SK-N-SH treated with all-trans-retinoic acid at 6 μM for 48 hours (cell line): Measurements from ENCODE around the gene MFNG.

ENCODE experiments used
- ATAC-seq: fragments of 200-7000 bp; cut with Tn5 transposase; 3 replicates; pipeline ENCODE4 v1.9.1; 2020; ENCODE audit warnings: mild to moderate bottlenecking, moderate library complexity
- ARNTL ChIP-seq: fragments of 450-650 bp; formaldehyde crosslinking; IDR thresholded peaks from 2 replicates; pipeline ENCODE4 v1.5.0; 2020; ENCODE audit warnings: low read depth, mild to moderate bottlenecking, moderate library complexity, borderline replicate concordance
- BACH2 ChIP-seq: fragments of 250-450 bp; sonication (Bioruptor Pico); IDR thresholded peaks from 2 replicates; pipeline ENCODE4 v1.9.0; 2021; ENCODE audit warnings: mild to moderate bottlenecking, borderline replicate concordance
- CSDC2 ChIP-seq: fragments of 250-450 bp; sonication (Bioruptor Pico); IDR thresholded peaks from 2 replicates; pipeline ENCODE4 v1.5.0; 2020; ENCODE audit warnings: mild to moderate bottlenecking, moderate library complexity
- ESRRG ChIP-seq: fragments of 250-450 bp; sonication (Bioruptor Pico); IDR thresholded peaks from 2 replicates; pipeline ENCODE4 v1.6.1; 2021; ENCODE audit warnings: mild to moderate bottlenecking
- GLIS3 ChIP-seq: fragments of 250-450 bp; sonication (Bioruptor Pico); IDR thresholded peaks from 2 replicates; pipeline ENCODE4 v1.5.0; 2020; ENCODE audit warnings: mild to moderate bottlenecking, moderate library complexity
- ISL1 ChIP-seq: fragments of 250-450 bp; sonication (Bioruptor Pico); IDR thresholded peaks from 2 replicates; pipeline ENCODE4 v2.1.2; 2022; ENCODE audit warnings: mild to moderate bottlenecking, moderate library complexity
- PPARA ChIP-seq: fragments of 250-450 bp; sonication (Bioruptor Pico); IDR thresholded peaks from 2 replicates; pipeline ENCODE4 v1.5.0; 2020; ENCODE audit warnings: mild to moderate bottlenecking, borderline replicate concordance
- RARB ChIP-seq: fragments of 250-450 bp; sonication (Bioruptor Pico); IDR thresholded peaks from 2 replicates; pipeline ENCODE4 v1.8.0; 2021; ENCODE audit warnings: mild to moderate bottlenecking, moderate library complexity
- SNAI2 ChIP-seq: fragments of 250-450 bp; sonication (Bioruptor Pico); IDR thresholded peaks from 2 replicates; pipeline ENCODE4 v1.5.0; 2020; ENCODE audit warnings: mild to moderate bottlenecking, moderate library complexity
- TCF4 ChIP-seq: fragments of 250-450 bp; sonication (Bioruptor Pico); IDR thresholded peaks from 2 replicates; pipeline ENCODE4 v1.8.0; 2021; ENCODE audit warnings: mild to moderate bottlenecking, moderate library complexity, borderline replicate concordance
- TOX ChIP-seq: fragments of 250-450 bp; sonication (Bioruptor Pico); IDR thresholded peaks from 2 replicates; pipeline ENCODE4 v1.8.0; 2021; ENCODE audit warnings: mild to moderate bottlenecking, moderate library complexity, borderline replicate concordance
- ZC3H10 ChIP-seq: fragments of 250-450 bp; sonication (Bioruptor Pico); IDR thresholded peaks from 2 replicates; pipeline ENCODE4 v1.5.1; 2021; ENCODE audit warnings: mild to moderate bottlenecking, moderate library complexity
- ZFP3 ChIP-seq: fragments of 250-450 bp; sonication (Bioruptor Pico); IDR thresholded peaks from 2 replicates; pipeline ENCODE4 v1.5.0; 2020; ENCODE audit warnings: mild to moderate bottlenecking, moderate library complexity
- ZFP30 ChIP-seq: fragments of 450-650 bp; formaldehyde crosslinking; IDR thresholded peaks from 2 replicates; pipeline ENCODE4 v1.5.0; 2022; ENCODE audit warnings: mild to moderate bottlenecking, moderate library complexity
- ZNF565 ChIP-seq: fragments of 450-650 bp; formaldehyde crosslinking; conservative IDR thresholded peaks from 2 replicates; pipeline ENCODE4 v1.5.0; 2020; ENCODE audit warnings: low read depth, mild to moderate bottlenecking, moderate library complexity
- ZNF70 ChIP-seq: fragments of 450-650 bp; formaldehyde crosslinking; IDR thresholded peaks from 2 replicates; pipeline ENCODE4 v1.5.0; 2020; ENCODE audit warnings: mild to moderate bottlenecking, moderate library complexity
- TF ChIP-seq, protein P1 (sequence below): fragments of 250-450 bp; sonication (Bioruptor Pico); IDR thresholded peaks from 2 replicates; pipeline ENCODE4 v1.5.1; 2021; ENCODE audit warnings: mild to moderate bottlenecking, moderate library complexity
- TF ChIP-seq, protein P2 (sequence below): fragments of 250-450 bp; sonication (Bioruptor Pico); IDR thresholded peaks from 2 replicates; pipeline ENCODE4 v1.8.0; 2021; ENCODE audit warnings: low read depth, mild to moderate bottlenecking, moderate library complexity, borderline replicate concordance
- TF ChIP-seq, protein P3 (sequence below): fragments of 250-450 bp; sonication (Bioruptor Pico); IDR thresholded peaks from 2 replicates; pipeline ENCODE4 v1.5.0; 2020; ENCODE audit warnings: mild to moderate bottlenecking, moderate library complexity

MFNG gene

DNA sequence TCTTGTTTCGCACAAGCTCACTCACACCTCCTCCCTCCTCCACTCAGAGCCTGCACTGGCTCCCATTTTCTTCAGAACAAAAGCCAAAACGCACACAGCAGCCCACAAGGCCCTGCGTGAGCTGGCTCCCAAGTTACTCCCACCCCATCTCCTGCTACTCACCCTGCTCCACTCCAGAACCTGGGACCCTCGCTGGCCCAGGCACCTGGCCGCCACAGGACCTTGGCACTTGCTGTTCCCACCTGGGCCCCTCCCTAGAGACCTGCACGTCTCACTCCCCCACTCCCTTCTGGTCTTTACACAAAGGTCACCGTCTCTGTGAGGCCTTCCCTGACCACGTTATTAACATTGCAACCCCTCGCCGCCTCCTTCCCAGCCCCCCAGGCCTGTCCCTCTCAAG lies 945 bp upstream of the MFNG start:
- ATAC-seq: no peak
- no peak for TF ChIP-seq RARB (CRISPR knock-in tag)
- TF ChIP-seq ESRRG (CRISPR knock-in tag): no peak
- TF ChIP-seq, protein P1, sequence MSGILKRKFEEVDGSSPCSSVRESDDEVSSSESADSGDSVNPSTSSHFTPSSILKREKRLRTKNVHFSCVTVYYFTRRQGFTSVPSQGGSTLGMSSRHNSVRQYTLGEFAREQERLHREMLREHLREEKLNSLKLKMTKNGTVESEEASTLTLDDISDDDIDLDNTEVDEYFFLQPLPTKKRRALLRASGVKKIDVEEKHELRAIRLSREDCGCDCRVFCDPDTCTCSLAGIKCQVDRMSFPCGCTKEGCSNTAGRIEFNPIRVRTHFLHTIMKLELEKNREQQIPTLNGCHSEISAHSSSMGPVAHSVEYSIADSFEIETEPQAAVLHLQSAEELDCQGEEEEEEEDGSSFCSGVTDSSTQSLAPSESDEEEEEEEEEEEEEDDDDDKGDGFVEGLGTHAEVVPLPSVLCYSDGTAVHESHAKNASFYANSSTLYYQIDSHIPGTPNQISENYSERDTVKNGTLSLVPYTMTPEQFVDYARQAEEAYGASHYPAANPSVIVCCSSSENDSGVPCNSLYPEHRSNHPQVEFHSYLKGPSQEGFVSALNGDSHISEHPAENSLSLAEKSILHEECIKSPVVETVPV (CRISPR knock-in tag): no peak
- no peak for TF ChIP-seq SNAI2
- no peak for TF ChIP-seq ZC3H10 (CRISPR knock-in tag)
- no peak for TF ChIP-seq ZFP3 (CRISPR knock-in tag)
- TF ChIP-seq, protein P2, sequence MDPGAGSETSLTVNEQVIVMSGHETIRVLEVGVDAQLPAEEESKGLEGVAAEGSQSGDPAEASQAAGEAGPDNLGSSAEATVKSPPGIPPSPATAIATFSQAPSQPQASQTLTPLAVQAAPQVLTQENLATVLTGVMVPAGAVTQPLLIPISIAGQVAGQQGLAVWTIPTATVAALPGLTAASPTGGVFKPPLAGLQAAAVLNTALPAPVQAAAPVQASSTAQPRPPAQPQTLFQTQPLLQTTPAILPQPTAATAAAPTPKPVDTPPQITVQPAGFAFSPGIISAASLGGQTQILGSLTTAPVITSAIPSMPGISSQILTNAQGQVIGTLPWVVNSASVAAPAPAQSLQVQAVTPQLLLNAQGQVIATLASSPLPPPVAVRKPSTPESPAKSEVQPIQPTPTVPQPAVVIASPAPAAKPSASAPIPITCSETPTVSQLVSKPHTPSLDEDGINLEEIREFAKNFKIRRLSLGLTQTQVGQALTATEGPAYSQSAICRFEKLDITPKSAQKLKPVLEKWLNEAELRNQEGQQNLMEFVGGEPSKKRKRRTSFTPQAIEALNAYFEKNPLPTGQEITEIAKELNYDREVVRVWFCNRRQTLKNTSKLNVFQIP (CRISPR knock-in tag): no peak

DNA sequence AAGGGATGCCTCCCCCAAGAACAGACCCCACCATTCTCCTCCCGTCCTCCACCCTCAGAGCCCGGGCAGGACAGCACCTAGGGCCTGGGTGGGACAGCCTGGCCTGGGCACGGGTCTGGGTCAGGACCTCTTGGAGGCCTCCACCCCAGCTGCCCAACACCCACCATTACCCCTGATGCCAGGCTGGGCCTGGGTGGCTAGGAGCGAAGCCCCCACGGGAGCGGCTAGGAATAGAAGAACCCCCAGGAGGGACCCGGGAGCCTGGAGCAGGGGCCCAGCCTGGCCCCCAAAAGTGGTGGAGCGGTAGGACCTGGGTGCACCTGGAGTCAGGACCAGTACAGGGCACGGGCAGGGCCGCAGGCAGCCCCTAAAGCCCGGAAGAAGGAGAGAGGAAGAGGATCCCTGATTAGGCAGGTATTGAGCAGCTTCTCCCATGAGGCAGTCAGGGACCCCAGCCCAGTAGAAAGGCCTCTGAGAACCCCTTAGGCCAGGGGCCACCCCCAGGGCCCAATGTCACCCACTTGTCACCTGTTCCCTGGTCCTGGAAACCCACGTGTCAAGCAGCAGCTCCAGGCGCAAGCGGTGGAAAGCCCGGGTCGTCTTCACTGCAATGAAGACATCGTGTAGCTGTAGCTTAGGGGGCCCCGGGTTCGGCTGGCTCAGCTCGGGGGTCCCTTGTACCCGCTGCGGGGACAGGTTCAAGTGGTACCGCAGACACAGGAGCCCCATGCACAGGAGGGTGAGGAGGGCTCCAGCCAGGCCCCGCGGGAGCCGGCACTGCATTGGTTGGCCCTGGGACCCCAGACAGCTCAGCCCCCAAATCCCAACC lies 575 bp downstream of the MFNG start:
- no peak for ATAC-seq
- no peak for TF ChIP-seq TCF4 (CRISPR knock-in tag)
- TF ChIP-seq, protein P2 (CRISPR knock-in tag): no peak
- no peak for TF ChIP-seq ZNF565
- no peak for TF ChIP-seq GLIS3 (CRISPR knock-in tag)
- TF ChIP-seq SNAI2: no peak
- no peak for TF ChIP-seq PPARA (CRISPR knock-in tag)
- TF ChIP-seq, protein P1 (CRISPR knock-in tag): no peak
- TF ChIP-seq TOX (CRISPR knock-in tag): no peak
- TF ChIP-seq ISL1 (CRISPR knock-in tag): no peak

DNA sequence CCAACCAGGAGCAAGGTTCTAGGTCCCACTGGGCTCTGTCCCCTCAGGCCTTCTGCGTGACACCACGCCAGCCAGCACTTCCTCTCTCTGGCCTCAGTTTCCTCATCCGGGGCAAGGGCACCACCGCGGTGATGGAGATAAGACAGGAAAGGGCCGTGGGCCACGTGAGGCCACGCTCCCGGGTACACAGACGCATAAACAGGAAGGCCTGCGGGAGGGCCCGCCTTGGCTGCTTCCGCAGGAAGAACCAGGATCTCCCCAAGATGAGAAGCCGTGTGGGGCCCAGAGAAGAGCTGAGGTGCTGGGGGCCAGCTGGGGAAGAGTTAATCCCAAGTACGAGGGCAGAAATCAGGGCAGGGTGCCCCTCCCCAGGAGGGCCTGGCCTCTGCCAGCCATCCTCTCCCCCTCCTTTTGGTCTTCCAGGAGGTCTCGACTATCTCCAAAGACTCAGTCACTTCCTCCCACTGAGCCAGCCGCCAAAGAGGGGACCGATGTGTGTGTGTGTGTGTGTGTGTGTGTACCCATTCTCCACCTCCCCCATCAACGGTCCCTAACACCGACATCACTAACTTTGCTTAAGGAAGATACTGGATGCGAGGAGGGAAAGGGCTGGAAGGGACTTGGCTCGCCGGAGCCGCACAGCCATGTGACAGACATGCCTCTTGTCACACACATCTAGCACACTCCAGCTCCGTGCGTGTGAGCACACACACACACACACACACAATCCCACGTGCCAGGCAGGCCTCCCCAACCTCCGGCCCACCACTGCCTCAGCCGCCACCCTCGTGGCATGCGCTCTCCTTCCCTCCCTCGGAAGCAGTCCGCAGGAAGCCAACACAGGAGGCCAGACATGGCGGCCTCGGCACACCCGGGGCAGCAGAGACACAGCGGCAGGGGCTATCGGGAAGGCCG lies 1.4 kb downstream of the MFNG start:
- TF ChIP-seq CSDC2 (no peak), PPARA (CRISPR knock-in tag) (no peak), RARB (CRISPR knock-in tag) (no peak), BACH2 (CRISPR knock-in tag) (no peak), SNAI2 (no peak), ZNF565 (no peak), ZFP3 (CRISPR knock-in tag) (no peak), TCF4 (CRISPR knock-in tag) (no peak), ZFP30 (no peak), GLIS3 (CRISPR knock-in tag) (no peak), ARNTL (CRISPR knock-in tag) (no peak), ZNF70 (CRISPR knock-in tag) (no peak), TOX (CRISPR knock-in tag) (no peak)
- TF ChIP-seq, protein P3, sequence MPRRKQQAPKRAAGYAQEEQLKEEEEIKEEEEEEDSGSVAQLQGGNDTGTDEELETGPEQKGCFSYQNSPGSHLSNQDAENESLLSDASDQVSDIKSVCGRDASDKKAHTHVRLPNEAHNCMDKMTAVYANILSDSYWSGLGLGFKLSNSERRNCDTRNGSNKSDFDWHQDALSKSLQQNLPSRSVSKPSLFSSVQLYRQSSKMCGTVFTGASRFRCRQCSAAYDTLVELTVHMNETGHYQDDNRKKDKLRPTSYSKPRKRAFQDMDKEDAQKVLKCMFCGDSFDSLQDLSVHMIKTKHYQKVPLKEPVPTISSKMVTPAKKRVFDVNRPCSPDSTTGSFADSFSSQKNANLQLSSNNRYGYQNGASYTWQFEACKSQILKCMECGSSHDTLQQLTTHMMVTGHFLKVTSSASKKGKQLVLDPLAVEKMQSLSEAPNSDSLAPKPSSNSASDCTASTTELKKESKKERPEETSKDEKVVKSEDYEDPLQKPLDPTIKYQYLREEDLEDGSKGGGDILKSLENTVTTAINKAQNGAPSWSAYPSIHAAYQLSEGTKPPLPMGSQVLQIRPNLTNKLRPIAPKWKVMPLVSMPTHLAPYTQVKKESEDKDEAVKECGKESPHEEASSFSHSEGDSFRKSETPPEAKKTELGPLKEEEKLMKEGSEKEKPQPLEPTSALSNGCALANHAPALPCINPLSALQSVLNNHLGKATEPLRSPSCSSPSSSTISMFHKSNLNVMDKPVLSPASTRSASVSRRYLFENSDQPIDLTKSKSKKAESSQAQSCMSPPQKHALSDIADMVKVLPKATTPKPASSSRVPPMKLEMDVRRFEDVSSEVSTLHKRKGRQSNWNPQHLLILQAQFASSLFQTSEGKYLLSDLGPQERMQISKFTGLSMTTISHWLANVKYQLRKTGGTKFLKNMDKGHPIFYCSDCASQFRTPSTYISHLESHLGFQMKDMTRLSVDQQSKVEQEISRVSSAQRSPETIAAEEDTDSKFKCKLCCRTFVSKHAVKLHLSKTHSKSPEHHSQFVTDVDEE: no peak
- TF ChIP-seq, protein P1 (CRISPR knock-in tag): no peak
- ATAC-seq: no peak
